GM23338 (cell line): ENCODE measurements around the gene NIPBL.
"Not testable (repeated sequence)": the region's sequence is repeated elsewhere in the genome, so short reads cannot be mapped to it uniquely, and the experiment has no call there.

Source experiments
- CREB1 ChIP-seq: fragments of 250-450 bp; sonication (Bioruptor Pico); IDR thresholded peaks from 2 replicates; pipeline ENCODE4 v1.5.0; 2020; ENCODE audit warnings: low read depth, mild to moderate bottlenecking, moderate library complexity
- EZH2 ChIP-seq: fragments of 200-600 bp; sonication (generic); IDR thresholded peaks from one replicate; pipeline ENCODE4 v1.8.0; 2017; ENCODE audit warnings: antibody characterized with exemption, mild to moderate bottlenecking, low read depth; ENCODE audit not compliant: unreplicated experiment
- EZH2phosphoT487 ChIP-seq: fragments of 200-600 bp; sonication (generic); IDR thresholded peaks from one replicate; pipeline ENCODE4 v1.8.1; 2018; ENCODE audit warnings: antibody characterized with exemption; ENCODE audit not compliant: unreplicated experiment
- JUNB ChIP-seq: IDR thresholded peaks from one replicate; pipeline ENCODE4 v1.6.1; 2016; ENCODE audit warnings: antibody characterized with exemption; ENCODE audit not compliant: unreplicated experiment
- NANOG ChIP-seq: IDR thresholded peaks from 2 replicates; pipeline ENCODE4 v1.6.1; 2016; ENCODE audit warnings: antibody characterized with exemption, borderline replicate concordance
- POLR2AphosphoS5 ChIP-seq: IDR thresholded peaks from 2 replicates; pipeline ENCODE4 v1.6.1; 2016; ENCODE audit warnings: antibody characterized with exemption, low read depth
- STAT1 ChIP-seq: IDR thresholded peaks from one replicate; pipeline ENCODE4 v1.6.1; 2016; ENCODE audit warnings: antibody characterized with exemption; ENCODE audit not compliant: unreplicated experiment
- ZNF114 ChIP-seq: fragments of 250-450 bp; sonication (Bioruptor Pico); IDR thresholded peaks from 2 replicates; pipeline ENCODE4 v1.5.0; 2020; ENCODE audit warnings: mild to moderate bottlenecking, moderate library complexity
- ZNF331 ChIP-seq: fragments of 250-450 bp; sonication (Bioruptor Pico); IDR thresholded peaks from 2 replicates; pipeline ENCODE4 v1.5.0; 2020; ENCODE audit warnings: low read depth, mild to moderate bottlenecking, moderate library complexity
- TF ChIP-seq, protein P1 (sequence below), 2 experiments: fragments of 200-600 bp in 1 of 2; sonication (generic) in 1 of 2; conservative IDR thresholded peaks; 2 replicates each; pipeline versions ENCODE4 v1.5.1 to v1.6.1; 2016 to 2017; ENCODE audit warnings: antibody characterized with exemption in 2 of 2, low read depth in 2 of 2, mild to moderate bottlenecking in 2 of 2, moderate library complexity in 1 of 2
- TF ChIP-seq, protein P2 (sequence below): IDR thresholded peaks from one replicate; pipeline ENCODE4 v1.6.1; 2018; ENCODE audit warnings: antibody characterized with exemption; ENCODE audit not compliant: unreplicated experiment
- TF ChIP-seq, protein P3 (sequence below): IDR thresholded peaks from 2 replicates; pipeline ENCODE4 v1.6.1; 2016; ENCODE audit warnings: antibody characterized with exemption
- TF ChIP-seq, protein P4 (sequence below): fragments of 250-450 bp; sonication (Bioruptor Pico); IDR thresholded peaks from 2 replicates; pipeline ENCODE4 v1.5.0; 2020; ENCODE audit warnings: mild to moderate bottlenecking, moderate library complexity

DNA sequence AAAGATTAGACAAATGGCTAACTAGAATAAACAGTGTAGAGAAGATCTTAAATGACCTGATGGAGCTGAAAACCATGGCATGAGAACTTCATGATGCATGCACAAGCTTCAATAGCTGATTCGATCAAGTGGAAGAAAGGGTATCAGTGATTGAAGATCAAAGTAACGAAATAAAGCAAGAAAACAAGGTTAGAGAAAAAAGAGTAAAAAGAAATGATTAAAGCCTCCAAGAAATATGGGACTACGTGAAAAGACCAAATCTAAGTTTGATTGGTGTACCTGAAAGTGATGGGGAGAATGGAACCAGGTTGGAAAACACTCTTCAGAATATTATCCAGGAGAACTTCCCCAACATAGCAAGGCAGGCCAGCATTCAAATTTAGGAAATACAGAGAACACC lies 28.0 kb upstream of the NIPBL start:
- TF ChIP-seq, protein P1, sequence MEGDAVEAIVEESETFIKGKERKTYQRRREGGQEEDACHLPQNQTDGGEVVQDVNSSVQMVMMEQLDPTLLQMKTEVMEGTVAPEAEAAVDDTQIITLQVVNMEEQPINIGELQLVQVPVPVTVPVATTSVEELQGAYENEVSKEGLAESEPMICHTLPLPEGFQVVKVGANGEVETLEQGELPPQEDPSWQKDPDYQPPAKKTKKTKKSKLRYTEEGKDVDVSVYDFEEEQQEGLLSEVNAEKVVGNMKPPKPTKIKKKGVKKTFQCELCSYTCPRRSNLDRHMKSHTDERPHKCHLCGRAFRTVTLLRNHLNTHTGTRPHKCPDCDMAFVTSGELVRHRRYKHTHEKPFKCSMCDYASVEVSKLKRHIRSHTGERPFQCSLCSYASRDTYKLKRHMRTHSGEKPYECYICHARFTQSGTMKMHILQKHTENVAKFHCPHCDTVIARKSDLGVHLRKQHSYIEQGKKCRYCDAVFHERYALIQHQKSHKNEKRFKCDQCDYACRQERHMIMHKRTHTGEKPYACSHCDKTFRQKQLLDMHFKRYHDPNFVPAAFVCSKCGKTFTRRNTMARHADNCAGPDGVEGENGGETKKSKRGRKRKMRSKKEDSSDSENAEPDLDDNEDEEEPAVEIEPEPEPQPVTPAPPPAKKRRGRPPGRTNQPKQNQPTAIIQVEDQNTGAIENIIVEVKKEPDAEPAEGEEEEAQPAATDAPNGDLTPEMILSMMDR (conservative IDR thresholded peaks at IDR 0.05; ENCODE audit: low read depth in 2 of 2): not testable (repeated sequence)
- TF ChIP-seq, protein P2, sequence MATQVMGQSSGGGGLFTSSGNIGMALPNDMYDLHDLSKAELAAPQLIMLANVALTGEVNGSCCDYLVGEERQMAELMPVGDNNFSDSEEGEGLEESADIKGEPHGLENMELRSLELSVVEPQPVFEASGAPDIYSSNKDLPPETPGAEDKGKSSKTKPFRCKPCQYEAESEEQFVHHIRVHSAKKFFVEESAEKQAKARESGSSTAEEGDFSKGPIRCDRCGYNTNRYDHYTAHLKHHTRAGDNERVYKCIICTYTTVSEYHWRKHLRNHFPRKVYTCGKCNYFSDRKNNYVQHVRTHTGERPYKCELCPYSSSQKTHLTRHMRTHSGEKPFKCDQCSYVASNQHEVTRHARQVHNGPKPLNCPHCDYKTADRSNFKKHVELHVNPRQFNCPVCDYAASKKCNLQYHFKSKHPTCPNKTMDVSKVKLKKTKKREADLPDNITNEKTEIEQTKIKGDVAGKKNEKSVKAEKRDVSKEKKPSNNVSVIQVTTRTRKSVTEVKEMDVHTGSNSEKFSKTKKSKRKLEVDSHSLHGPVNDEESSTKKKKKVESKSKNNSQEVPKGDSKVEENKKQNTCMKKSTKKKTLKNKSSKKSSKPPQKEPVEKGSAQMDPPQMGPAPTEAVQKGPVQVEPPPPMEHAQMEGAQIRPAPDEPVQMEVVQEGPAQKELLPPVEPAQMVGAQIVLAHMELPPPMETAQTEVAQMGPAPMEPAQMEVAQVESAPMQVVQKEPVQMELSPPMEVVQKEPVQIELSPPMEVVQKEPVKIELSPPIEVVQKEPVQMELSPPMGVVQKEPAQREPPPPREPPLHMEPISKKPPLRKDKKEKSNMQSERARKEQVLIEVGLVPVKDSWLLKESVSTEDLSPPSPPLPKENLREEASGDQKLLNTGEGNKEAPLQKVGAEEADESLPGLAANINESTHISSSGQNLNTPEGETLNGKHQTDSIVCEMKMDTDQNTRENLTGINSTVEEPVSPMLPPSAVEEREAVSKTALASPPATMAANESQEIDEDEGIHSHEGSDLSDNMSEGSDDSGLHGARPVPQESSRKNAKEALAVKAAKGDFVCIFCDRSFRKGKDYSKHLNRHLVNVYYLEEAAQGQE: not testable (repeated sequence)
- TF ChIP-seq EZH2; CREB1 (CRISPR knock-in tag); EZH2phosphoT487; POLR2AphosphoS5; STAT1; ZNF331; ZNF114 (CRISPR knock-in tag); JUNB; NANOG: not testable (repeated sequence)
- TF ChIP-seq, protein P3, sequence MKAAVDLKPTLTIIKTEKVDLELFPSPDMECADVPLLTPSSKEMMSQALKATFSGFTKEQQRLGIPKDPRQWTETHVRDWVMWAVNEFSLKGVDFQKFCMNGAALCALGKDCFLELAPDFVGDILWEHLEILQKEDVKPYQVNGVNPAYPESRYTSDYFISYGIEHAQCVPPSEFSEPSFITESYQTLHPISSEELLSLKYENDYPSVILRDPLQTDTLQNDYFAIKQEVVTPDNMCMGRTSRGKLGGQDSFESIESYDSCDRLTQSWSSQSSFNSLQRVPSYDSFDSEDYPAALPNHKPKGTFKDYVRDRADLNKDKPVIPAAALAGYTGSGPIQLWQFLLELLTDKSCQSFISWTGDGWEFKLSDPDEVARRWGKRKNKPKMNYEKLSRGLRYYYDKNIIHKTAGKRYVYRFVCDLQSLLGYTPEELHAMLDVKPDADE: not testable (repeated sequence)
- TF ChIP-seq, protein P4, sequence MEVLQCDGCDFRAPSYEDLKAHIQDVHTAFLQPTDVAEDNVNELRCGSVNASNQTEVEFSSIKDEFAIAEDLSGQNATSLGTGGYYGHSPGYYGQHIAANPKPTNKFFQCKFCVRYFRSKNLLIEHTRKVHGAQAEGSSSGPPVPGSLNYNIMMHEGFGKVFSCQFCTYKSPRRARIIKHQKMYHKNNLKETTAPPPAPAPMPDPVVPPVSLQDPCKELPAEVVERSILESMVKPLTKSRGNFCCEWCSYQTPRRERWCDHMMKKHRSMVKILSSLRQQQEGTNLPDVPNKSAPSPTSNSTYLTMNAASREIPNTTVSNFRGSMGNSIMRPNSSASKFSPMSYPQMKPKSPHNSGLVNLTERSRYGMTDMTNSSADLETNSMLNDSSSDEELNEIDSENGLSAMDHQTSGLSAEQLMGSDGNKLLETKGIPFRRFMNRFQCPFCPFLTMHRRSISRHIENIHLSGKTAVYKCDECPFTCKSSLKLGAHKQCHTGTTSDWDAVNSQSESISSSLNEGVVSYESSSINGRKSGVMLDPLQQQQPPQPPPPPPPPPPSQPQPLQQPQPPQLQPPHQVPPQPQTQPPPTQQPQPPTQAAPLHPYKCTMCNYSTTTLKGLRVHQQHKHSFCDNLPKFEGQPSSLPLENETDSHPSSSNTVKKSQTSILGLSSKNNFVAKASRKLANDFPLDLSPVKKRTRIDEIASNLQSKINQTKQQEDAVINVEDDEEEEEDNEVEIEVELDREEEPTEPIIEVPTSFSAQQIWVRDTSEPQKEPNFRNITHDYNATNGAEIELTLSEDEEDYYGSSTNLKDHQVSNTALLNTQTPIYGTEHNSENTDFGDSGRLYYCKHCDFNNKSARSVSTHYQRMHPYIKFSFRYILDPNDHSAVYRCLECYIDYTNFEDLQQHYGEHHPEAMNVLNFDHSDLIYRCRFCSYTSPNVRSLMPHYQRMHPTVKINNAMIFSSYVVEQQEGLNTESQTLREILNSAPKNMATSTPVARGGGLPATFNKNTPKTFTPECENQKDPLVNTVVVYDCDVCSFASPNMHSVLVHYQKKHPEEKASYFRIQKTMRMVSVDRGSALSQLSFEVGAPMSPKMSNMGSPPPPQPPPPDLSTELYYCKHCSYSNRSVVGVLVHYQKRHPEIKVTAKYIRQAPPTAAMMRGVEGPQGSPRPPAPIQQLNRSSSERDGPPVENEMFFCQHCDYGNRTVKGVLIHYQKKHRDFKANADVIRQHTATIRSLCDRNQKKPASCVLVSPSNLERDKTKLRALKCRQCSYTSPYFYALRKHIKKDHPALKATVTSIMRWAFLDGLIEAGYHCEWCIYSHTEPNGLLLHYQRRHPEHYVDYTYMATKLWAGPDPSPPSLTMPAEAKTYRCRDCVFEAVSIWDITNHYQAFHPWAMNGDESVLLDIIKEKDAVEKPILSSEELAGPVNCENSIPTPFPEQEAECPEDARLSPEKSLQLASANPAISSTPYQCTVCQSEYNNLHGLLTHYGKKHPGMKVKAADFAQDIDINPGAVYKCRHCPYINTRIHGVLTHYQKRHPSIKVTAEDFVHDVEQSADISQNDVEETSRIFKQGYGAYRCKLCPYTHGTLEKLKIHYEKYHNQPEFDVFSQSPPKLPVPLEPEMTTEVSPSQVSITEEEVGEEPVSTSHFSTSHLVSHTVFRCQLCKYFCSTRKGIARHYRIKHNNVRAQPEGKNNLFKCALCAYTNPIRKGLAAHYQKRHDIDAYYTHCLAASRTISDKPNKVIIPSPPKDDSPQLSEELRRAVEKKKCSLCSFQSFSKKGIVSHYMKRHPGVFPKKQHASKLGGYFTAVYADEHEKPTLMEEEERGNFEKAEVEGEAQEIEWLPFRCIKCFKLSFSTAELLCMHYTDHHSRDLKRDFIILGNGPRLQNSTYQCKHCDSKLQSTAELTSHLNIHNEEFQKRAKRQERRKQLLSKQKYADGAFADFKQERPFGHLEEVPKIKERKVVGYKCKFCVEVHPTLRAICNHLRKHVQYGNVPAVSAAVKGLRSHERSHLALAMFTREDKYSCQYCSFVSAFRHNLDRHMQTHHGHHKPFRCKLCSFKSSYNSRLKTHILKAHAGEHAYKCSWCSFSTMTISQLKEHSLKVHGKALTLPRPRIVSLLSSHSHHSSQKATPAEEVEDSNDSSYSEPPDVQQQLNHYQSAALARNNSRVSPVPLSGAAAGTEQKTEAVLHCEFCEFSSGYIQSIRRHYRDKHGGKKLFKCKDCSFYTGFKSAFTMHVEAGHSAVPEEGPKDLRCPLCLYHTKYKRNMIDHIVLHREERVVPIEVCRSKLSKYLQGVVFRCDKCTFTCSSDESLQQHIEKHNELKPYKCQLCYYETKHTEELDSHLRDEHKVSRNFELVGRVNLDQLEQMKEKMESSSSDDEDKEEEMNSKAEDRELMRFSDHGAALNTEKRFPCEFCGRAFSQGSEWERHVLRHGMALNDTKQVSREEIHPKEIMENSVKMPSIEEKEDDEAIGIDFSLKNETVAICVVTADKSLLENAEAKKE (CRISPR knock-in tag): not testable (repeated sequence)
